HuH-7.5 (cell line): ENCODE results near the gene ISCU.
"Not testable (repeated sequence)": the region's sequence is repeated elsewhere in the genome, so short reads cannot be mapped to it uniquely, and the experiment has no call there.

Experiments used
- DNase-seq: peaks from one replicate; pipeline ENCODE4 v3.0.0; 2011; ENCODE audit warnings: low spot score

Gene ISCU

DNA sequence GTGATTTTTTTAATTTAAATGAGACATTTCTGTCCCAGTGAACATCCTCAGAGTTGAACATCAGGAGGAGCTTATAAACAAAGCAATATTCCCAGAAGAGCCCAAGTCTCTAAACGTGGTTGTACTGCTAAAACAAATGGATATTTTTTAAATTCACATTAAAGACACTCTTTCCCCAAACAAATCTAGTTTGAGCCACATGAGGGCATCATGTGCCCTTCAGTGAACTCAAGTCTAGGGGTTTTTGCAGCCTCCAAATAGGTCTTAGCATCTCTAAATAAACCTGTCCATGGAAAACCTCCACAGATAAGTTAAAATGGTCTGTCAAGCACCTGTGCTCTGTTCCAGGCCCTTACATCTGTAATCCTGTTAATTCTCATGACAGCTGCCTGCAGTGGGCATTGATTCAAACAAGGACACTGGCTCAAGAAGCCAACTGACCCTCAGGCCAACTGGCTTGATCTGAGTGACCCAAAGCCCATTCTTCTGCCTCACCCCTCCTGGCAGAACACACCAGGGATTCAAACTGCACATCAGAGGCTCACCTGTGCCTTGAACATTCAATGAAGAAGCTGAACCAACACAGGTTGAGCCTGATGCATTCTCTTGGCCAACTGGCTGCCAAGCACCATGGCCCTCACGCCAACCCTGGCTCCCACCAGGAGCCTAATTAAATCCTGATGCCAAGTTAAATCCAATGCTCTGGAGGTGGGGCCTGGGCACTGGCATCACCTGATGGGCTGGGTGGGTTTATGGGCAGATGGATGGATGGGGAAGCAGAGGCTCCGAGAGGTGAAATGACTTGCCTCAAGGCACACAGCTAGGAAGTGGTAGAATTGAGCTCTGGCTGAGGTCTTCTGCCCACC is 8.6 kb downstream of the ISCU start:
- DNase-seq = no peak

DNA sequence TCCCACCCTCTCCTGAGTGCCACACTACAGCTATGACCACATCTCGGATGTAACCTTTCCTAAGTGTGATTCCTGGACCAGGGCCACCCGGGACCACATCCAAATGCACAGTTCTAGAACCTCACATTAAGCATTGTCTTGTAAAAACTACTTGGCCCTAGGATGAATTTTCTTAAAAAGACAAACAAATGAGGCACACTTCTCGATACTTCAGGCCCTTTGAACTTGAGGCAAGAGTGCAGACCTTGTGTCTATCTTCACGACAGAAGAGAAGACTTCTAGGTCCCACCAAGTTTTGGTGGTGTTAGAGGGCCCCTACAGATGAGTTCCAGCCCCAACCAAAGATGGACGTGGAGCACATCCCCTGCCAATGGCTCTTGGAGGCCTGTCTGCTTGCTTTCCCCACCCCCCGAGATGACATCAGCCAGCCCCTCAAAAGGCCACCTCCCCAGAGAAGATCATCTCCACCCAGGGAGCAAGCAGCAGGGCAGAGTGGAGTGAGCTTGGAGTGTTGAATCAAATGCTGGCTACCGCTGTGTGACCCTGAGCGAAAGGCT is 9.3 kb downstream of the ISCU start:
- no peak for DNase-seq

DNA sequence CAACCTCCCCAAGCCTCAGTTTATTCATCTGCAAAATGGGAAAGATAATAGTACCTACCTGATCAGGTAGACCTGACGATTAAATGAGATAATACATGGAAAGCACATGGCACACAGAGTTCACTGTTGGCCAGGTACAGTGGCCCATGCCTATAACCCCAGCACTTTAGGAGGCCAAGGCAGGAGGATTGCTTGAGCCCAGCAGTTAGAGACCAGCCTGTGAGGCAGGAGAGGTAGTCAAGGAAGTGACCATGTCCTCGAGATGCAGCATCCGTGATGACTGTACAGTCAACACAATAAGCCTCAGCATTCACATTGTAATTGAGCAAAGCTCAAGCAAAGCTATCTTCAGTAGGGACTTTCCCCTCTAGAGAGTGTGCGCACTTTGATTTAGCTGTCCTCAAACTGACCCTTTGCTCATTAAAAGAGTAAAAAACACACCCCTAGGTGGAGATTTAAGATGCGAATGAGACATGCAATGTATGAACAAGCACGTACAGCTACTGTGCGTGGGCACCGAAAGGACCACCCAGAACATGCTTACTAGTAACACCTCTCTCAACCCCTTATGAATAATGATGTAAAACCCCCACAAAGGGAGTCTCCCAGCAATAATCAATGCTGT is 9.9 kb downstream of the ISCU start:
- no peak for DNase-seq

DNA sequence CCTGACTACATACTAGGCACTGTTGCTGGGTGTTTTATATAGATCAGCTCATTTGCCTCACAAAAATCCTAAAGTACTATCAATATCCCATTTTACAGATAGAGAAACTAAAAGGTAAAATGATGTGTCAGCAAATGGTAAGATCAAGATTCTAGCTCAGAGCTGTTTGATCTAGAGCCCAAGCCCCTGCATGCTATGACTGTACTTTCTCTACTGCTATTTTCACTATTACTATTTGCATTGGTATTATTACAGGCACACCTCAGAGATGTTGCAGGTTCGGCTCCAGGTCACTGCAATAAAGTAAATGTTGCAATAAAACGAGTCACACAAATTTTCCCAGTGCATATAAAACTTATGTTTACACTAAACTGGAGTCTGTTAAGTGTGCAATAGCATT is 10.9 kb downstream of the ISCU start:
- no peak for DNase-seq

DNA sequence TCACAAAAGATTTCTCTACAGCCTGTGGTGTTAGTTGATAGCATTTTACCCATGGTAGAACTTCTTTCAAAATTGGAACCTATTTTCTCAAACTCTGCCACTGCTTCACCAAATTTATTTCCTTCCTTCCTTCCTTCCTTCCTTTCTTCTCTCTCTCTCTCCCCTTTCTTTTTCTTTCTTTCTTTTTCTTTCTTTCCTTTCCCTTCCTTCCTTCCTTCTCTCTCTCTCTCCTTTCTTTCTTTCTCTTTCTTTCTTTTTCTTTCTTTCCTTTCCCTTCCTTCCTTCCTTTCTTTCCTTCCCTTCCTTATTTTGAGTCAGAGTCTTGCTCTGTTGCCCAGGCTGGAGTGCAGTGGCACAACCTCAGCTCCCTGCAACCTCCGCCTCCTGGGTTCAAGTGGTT is 11.9 kb downstream of the ISCU start:
- not testable (repeated sequence) for DNase-seq

DNA sequence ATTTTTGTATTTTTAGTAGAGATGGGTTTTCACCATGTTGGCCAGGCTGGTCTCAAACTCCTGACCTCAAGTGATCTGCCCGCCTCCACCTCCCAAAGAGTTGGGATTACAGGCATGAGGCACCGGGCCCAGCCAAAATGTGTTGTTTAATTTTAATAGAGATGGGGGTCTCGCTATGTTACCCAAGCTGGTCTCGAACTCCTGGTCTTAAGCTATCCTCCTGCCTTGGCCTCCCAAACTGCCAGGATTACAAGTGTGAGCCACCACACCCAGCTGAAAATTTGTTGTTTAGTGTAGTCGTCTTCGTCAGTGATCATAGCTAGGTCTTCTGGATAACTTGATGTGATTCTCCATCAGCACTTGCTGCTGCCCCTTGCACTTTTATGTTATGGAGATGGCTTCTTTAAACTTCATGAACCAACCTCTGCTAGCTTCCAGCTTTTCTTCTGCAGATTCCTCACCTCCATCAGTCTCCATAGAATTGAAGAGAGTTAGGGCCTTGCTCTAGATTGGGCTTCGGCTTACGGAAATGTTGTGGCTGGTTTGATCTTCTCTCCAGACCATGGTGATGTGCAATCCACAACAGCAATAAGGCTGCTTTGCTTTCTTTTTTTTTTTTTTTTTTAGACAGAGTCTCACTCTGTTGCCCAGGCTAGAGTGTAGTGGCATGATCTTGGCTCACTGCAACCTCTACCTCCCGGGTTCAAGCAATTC is 13.0 kb downstream of the ISCU start:
- no peak for DNase-seq

DNA sequence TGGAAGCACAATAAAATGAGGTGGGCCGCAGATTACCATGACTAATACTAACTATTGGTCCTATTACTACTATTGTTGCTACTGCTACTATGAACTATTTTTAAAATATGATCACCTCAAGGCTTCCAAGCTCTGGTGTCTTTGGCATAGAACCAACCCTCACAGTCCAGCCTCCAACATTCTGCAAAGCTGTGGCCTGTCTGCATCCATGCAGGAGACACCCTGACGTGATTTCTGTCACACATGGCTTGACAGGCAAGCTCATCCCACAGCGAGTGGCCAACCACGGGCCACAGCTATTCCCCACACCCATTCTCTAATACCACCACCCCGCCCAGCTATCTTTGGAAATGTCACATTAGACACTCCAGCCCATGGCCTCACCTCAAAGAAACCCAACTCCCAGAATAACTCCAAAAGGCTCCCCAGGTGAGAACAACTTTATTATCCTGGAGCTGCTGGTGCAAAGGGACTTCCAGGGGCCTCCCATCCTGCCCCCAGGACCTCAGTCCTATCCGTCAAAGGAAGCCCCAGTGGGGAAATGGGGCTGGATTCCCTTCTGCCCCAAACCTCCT is 14.4 kb downstream of the ISCU start:
- DNase-seq = no peak

DNA sequence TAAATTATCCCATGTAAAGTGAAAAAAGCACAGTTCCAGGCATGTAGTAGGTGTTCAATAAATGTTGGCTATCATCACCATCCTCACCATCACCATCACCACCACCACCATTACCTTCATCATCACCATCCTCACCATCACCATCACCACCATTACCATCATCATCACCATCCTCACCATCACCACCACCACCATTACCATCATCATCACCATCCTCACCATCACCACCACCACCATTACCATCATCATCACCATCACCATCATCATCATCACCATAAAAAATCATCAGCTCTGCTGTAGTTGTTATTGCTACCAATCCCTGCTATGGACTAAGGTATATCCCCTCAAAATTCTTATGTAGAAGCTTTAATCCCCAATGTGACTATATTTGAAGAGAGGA is 15.1 kb downstream of the ISCU start:
- DNase-seq = no peak

DNA sequence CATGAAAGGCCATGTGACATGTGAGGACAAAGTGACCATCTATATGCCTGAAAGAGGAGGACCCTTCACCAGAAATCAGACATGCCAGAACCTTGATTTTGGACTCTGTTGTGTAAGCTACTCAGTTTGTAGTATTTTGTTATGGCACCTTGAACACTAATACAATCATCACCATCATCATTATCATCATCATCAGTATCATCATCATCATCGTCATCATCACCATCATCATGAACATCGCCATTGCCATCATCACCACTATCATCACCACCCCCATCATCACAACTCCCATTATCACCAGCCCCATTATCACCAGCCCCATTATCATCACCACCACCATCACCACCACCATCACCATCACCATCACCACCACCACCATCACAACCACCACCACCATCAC is 15.9 kb downstream of the ISCU start:
- no peak for DNase-seq

DNA sequence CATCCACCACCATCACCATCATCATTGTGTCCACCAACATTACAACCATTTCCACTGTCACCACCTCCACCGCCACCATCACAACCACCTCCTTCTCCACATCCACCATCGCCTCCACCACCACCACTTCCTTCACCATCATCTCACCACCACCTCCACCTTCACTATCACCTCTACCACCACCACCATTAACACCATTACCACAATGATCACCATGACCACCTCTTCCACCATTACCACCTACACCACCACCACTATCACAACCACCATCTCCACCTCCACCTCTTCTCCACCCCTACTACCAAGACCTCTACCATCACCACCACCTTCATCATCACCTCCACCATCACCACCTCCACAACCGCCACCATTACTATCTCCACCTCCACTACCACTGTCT is 16.4 kb downstream of the ISCU start:
- no peak for DNase-seq

DNA sequence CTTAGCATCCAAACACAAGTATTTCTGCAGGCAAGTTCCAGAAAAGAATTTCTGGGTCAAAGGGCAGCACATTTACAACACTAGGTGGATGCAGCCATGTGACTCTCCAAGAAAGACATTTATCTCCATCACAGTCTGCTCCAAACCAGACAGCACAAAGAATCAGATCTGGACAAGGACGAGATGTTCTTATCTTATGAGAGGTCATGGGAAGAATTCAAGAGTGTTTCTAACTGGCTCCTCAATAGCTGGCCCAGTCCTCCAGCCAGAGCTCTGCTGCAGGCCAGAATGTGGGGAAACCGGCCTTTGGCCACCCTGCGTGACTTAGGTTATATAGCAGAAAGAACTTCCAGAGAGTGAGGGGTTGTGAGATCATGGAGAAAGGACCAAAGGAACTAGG is 18.1 kb downstream of the ISCU start:
- no peak for DNase-seq

DNA sequence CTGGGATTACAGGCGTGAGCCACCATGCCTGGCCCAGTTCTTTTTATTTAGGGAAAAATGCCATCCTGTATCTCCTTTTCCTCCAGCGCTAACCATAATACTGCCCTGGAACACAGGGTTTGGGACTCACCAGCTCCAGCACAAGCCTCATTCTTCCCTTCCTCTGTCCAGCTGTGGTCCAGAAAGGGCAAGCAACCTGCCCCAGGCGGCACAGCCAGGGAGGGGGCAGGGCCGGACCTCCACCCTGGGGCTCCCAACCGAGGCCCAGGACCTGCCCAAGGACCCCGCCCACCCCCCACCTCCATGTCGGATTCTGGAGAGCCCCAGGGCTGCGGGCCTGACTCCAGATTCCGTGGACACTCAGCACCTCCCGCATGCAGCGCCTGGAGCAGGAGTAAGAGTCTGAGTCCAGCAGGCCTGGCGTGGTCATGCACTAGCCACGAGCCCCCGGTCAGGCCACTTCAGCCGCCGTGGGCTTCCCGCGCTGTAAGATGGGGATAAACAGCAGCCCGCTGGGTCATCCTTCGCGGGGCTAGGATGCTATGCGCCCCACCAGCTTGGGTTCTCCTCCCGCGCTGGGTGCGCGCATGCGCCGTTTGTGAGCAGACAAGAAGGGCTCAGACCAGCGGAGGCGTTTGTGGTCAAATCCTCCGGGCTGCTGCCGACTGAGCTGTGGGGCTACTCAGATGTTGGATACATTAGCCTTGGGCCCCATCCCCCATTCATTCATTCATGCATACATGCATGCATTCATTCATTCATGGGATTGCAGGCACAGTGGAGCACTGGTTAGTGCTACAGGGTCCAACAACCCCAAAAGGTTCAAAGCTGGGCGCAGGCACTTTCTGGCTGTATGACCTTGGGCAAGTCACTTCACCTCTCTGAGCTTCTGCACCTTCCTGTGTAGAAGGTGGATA is 19.2 kb downstream of the ISCU start:
- DNase-seq = no peak

DNA sequence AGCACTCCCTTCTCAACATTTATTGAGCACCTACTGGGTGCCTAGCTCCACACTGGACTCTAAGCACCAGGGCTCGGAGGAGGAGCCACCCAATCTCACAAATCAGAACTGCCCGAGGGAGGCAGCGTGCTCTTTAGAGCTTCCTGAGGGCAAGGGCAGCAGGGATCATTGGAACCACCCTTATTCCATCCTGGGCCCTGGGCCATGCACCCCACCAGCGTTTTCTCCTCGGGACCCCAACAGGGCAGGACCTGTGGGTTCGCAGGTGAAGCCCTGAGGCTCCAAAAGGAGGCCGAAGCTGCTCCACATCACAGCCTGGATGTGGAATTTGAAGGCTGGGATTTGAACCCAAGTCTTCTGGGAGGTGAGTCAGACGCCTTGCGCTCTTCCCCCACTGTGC is 20.1 kb downstream of the ISCU start:
- no peak for DNase-seq

DNA sequence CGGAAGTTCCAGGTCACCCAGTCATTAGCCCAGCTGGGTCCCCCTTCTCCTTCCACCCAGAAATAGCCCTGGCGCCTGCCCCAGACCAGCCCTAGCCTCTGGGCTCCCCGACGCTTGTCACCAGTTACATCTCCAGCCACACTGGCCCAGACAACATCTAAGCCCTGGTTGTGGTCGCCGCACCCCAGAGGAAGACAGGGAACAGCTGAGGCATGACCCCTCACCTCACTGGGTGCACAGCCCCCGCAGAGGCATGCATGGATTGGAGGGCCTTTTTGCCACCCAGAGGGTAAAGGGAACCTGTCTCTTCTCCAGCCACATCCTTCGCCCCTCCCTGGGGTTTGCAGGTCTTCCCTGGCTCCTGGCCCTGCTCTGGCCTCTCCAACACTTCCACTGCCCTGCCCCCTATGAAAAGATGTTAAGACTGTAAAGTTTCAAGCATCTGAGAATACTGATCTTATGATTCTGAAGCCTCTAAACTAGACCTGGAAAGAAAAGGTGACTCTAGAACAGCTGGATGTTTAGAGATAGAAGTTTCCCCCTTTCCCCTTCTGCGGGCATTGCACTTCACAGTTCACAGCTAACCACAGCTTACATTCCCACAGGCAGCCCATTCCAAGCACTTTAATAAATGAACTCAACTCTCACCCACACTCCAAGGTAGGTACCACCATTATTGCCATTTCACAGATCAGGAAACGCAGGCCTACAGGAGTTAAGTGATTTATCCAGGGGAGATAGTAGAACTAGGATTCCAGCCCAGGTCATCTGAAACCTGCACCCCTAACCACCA is 20.8 kb downstream of the ISCU start:
- no peak for DNase-seq

DNA sequence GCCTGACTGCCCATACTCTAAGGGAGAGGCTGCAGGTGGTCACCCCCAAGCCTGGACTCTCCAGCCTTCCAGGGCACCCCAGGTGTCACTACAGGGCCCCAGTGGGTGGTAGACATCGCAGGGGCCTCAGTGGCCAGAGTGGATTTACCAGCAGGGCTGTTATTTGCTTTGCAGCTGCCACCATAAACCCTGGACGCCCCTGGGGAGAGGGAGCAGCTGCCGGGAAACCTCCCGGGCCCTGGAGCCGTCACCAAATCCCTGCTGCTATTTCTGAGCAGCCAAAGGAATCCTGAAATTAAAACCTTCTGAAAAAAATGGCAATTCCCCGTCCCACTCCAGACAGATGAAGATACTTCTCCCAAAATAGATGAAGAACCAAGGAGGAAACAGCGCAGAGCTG is 21.6 kb downstream of the ISCU start:
- DNase-seq = no peak

DNA sequence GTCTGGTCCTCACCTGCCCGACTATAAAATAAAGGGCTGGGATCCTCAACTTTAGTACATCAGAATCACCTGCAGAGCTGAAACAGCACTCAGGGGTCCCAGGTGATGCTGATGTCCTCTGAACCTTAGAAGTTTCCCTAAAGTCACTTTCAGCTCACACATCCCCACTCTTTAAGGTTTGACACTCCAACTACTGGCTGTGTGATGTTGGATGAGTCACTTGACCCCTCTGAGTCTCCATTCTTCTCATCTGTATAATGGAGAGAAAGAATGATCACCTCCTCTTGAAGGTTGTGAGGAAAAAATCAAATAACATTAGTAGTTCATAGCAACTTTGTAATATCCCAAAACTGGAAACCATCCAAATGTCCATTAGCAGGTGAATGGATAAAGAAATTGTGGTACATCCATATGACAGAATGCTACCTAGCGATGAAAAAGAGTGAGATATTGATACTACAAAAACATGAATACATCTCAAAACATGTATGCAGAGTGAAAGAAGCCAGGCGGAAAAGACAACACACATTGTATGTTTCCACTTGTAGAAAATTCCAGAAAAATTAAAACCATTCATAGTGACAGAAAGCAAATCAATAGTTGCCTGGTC is 22.2 kb downstream of the ISCU start:
- DNase-seq = no peak

DNA sequence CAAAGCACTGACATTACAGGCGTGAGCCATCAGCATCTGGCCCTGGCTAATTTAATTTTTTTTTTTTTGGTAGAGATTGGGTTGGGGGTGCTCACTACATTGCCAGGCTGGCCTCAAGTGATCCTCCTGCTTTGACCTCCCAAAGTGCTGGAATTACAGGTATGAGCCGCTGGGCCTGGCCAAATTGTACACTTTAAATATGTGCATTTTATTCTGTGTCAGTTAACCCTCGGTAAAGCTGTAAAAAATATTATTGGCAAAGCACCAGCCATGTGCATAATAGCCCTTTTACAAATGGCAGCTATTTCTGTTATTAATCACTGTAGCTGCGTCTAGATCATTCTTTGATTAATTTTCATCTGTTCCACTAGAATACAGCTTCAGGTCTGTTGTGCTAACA is 23.5 kb downstream of the ISCU start:
- DNase-seq = no peak

DNA sequence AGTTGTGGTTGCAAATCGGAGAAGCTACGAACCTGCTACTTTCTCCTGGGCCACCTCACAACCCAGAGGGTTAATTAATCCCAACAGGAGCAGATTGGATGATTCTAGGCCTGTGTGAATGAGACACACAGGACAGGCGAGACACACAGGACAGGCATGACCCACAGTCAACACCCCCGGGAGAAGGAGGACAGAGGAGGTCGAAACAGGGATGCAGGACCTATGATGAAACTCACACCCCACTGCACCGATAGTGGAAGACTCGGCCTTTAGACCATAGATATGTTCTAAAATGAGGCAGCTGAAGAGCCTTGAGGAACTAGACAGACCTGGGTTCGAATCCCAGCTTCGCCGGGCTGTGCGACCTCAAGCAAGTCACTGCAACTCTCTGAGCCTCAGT is 23.9 kb downstream of the ISCU start:
- no peak for DNase-seq

DNA sequence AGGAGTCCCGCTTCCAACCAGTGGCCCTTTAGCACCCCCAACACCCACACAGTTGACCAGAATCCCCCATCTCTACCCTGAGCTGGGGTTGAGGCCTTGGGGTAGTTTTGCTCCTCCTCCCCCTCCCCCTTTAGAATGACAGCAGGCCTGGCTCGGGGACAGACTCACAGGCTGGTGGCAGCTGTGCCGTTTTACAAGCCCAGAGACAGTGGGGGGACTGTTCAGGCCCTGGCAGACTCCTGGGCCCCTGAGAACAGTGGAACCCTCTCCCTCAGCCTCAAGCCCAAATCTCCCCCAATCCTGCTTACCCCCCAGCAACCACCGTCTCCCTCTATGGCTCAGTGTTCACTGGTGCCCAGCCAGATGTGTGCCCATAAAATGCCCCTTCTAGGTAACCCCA is 25.4 kb downstream of the ISCU start:
- DNase-seq = no peak
